GM12891 (cell line): ENCODE measurements around the gene OSTM1.
"Not testable (repeated sequence)": the region's sequence is repeated elsewhere in the genome, so short reads cannot be mapped to it uniquely, and the experiment has no call there.

Experiments
- DNase-seq: peaks from one replicate; pipeline ENCODE4 v3.0.0; 2011; ENCODE audit warnings: low spot score; ENCODE audit not compliant: insufficient read length
- FAIRE-seq: peaks from 2 replicates; lab custom pipeline; 2011; peaks lifted over from hg19 to GRCh38; lab: Jason Lieb, UNC
- PAX5 ChIP-seq: IDR thresholded peaks from 2 replicates; pipeline ENCODE4 v1.6.1; 2011; ENCODE audit warnings: low read length, moderate library complexity, mild to moderate bottlenecking; ENCODE audit not compliant: insufficient read depth, severe bottlenecking
- POLR2A ChIP-seq: IDR thresholded peaks from 2 replicates; pipeline ENCODE4 v1.6.1; 2011; ENCODE audit warnings: low read depth, low read length, control low read depth
- POLR2AphosphoS5 ChIP-seq: IDR thresholded peaks from 2 replicates; pipeline ENCODE4 v1.6.1; 2011; ENCODE audit warnings: low read depth, low read length, control low read depth
- POU2F2 ChIP-seq: IDR thresholded peaks from 2 replicates; pipeline ENCODE4 v1.6.1; 2011; ENCODE audit warnings: low read depth, mild to moderate bottlenecking, control low read depth, low read length, moderate library complexity
- SPI1 ChIP-seq: IDR thresholded peaks from 2 replicates; pipeline ENCODE4 v1.6.1; 2011; ENCODE audit warnings: low read depth, low read length, control low read depth
- TAF1 ChIP-seq: IDR thresholded peaks from 2 replicates; pipeline ENCODE4 v1.6.1; 2011; ENCODE audit warnings: low read depth, low read length, control low read depth

OSTM1 gene

DNA sequence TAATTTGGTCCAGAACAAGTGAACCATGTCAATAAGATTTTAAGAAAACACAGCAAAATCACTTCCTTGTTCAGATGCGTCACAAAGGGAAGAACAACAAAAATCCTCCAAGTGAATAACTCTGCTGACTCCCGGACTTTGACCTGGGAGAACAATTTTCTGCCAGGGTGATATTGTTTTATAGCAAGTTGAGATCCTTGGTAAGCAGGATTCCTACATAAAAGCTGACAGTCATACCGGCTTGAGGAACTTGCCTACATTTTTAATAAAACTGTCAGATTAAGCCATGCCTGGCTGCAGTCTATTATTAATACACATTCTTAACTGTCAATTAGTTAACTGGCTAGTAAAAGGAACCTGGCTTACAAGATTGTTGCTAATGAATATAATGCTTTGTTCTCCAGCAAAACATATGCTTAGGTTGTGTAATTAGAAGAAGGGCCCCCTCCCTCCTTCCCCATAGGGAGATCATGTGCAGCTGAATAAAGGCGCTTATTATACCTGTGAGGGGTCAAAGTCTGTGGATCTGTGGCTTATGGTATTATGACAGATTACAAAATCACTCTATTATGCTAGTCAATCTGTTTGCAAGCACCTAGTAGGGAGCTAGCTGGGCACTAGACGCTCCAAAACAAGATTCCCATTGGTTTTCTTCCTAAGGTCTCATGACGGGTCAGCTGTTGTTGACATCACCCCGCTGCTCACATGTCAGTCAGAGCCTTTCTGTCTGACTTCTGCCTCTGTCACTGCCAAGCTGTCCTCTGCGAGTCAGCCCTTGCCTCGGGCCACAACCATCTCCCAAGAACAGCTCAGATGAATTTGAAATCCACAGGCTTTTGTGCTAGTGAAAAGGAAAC lies 71.9 kb downstream of the OSTM1 start:
- no peak for DNase-seq
- FAIRE-seq = no peak
- TF ChIP-seq PAX5 (no peak), POLR2AphosphoS5 (no peak), POU2F2 (no peak), POLR2A (no peak), TAF1 (no peak), SPI1 (no peak)

DNA sequence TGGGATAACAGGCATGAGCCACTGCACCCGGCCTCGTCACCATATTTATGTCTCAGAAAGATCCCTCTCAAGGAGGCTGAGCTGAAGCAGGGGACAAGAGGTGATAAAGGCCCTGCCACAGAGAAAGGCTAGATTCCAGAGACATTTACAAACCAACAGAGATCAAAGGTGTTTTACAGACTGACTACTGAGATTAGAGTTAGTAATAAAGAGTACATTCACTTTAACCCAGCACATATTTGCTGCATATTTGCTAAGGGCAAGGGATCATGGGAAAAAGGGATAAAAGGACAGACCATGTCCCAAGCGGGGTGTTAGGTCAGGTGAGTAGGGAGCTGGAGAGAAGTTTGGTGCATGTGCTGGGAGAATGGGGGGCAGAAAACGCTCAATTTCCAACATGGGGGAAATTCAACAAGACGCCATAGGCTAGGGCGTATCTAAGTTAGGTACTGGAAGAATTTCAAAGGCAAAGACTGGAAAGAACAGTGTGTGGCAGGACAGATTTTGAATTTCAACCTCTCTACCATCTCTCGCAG lies 72.8 kb downstream of the OSTM1 start:
- DNase-seq (no peak), FAIRE-seq (no peak)
- TF ChIP-seq TAF1 (no peak), SPI1 (no peak), POLR2A (no peak), PAX5 (no peak), POLR2AphosphoS5 (no peak), POU2F2 (no peak)

DNA sequence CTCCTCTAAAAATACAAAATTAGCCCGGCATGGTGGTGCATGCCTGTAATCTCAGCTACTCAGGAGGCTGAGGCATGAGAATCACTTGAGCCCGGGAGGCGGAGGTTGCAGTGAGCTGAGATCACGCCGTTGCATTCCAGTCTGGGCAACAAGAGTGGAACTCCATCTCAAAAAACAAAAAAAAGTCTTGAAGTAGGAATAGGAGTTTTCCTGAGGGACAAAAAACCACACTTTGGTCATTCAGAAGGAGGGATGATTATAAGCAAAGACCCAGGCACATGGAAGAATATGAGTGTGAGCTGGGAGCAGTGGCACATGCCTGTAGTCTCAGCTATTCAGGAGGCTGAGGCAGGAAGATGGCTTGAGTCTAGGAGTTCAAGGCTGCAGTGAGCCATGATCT lies 74.3 kb downstream of the OSTM1 start:
- DNase-seq, FAIRE-seq: not testable (repeated sequence)

DNA sequence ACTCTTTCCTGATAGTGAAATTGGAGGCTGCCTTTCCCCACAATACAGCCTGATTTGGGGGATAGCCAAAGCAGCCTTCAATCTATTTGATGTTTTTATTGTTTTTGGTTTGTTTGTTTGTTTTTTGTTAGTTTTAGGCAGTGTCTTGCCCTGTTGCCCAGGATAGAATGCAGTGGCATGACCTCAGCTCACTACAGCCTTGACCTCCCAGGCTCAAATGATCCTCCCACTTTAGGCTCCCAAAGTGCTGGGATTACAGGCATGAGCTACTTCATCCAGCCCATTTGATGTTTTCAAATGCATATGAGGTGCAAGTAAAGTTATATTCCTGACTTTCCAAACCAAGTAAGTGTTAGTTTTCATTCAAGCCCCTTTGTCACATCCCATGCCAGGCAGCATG lies 75.2 kb downstream of the OSTM1 start:
- FAIRE-seq (no peak), DNase-seq (no peak)
- TF ChIP-seq PAX5 = no peak
- TF ChIP-seq POLR2A = no peak
- no peak for TF ChIP-seq SPI1
- TF ChIP-seq POU2F2 = no peak
- TF ChIP-seq TAF1 = no peak
- TF ChIP-seq POLR2AphosphoS5 = no peak

DNA sequence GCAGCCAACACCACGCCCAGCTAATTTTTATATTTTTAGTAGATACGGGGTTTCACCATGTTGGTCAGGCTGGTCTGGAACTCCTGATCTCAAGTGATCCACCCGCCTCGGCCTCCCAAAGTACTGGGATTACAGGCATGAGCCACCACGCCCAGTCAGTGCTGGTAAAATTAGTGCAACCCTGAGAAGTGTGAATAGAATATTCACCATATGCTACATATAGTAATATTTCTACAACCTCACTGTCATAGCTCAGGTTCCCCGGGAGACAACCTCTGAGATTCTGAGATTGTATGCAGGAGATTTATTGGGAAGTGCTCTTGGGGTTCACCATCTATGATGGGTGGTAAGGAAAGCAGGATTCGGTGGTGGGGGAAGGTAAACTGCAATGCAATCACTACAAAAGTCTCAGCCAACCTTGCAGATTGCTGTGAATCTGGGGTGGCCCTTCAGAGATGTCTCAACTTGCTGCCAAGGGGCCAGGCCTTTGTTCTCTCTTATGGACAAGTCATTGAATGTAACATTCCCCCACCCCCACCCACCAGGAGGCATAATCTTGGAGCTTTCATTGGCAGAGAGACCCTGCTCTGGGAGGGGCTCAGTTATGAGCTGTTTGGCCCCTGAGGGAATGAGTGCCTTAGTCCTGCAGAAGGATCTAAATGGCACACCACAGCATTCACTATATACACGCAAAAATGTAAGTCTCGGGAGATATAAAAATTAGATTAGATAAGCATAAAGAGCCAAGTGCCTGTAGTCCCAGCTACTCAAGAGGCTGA lies 82.6 kb downstream of the OSTM1 start:
- no peak for DNase-seq
- TF ChIP-seq POU2F2 = no peak
- TF ChIP-seq POLR2A = no peak
- no peak for TF ChIP-seq SPI1
- TF ChIP-seq PAX5 = no peak
- no peak for TF ChIP-seq POLR2AphosphoS5
- TF ChIP-seq TAF1 = no peak

More for the DNA sequence above, 82.6 kb downstream of the OSTM1 start:
- no peak for FAIRE-seq
